Fibroblast of the aortic adventitia (primary cell): ENCODE results near the gene EXOC7. TPM values are rescaled to one million over a fixed set of nuclear protein-coding genes. Genes with fewer than 3 reads are reported as not detected.

Experiments used
- DNase-seq: peaks from one replicate; pipeline ENCODE4 v3.0.0-alpha.2; 2010; ENCODE audit warnings: low read depth
- H3K4me3 ChIP-seq: 2 replicates; pipeline ENCODE4 v1.5.1; 2011; ENCODE audit warnings: low read depth, mild to moderate bottlenecking, control low read depth, low read length, moderate library complexity
- CTCF ChIP-seq: IDR thresholded peaks from 2 replicates; pipeline ENCODE4 v1.5.1; 2011; ENCODE audit warnings: mild to moderate bottlenecking, low read length, control low read depth, inconsistent platforms; ENCODE audit not compliant: insufficient read depth
- total RNA-seq: library from RNA; depleted of rRNA; stranded (reverse); fragments of >200 nt; gene quantifications from 2 replicates; pipeline ENCODE4 v1.2.3, GENCODE V29; 2012; ENCODE audit warnings: low replicate concordance

The EXOC7 gene
- total RNA-seq, 1 donor, result 88.5 TPM

GRCh38 chr17:76141212-76142038 lies 37.8 kb upstream of the EXOC7 start, which contains the start of gene FOXJ1:
Gene FOXJ1, minus strand, starts transcription at chr17:76141245. Its CDS starts 850 bp downstream, at chr17:76140395.
- no peak for TF ChIP-seq CTCF
- peak; percentile 64 for DNase-seq
- H3K4me3 ChIP-seq, result peak within 1 kb of the TSS; percentile 52

GRCh38 chr17:76140661-76141211 lies 37.1 kb upstream of the EXOC7 start:
- no peak for TF ChIP-seq CTCF
- no peak for DNase-seq
- peak overlapping the region; percentile 28 for H3K4me3 ChIP-seq

GRCh38 chr17:76139801-76140660 lies 36.4 kb upstream of the EXOC7 start:
- no peak for TF ChIP-seq CTCF
- no peak for DNase-seq
- no peak overlapping the region for H3K4me3 ChIP-seq

- H3K4me3 ChIP-seq, result no peak overlapping the region
- no peak for TF ChIP-seq CTCF
- DNase-seq, result no peak
Observed at GRCh38 chr17:76138896-76139752, 35.5 kb upstream of the EXOC7 start.

- no peak for DNase-seq
- no peak overlapping the region for H3K4me3 ChIP-seq
- no peak for TF ChIP-seq CTCF
Observed at GRCh38 chr17:76138234-76138895, 34.8 kb upstream of the EXOC7 start.
